ENCODE data around the gene IGF1R.

Gene IGF1R

GRCh38 chr15:98878862-98879261 lies 230.5 kb downstream of the IGF1R start:
- no peaks in the 10 kb centered on the region for H3K27me3 ChIP-seq (ENCODE audit: insufficient read depth, low read depth)
- H3K79me2 ChIP-seq (ENCODE audit: insufficient read depth, low read depth), result peaks cover 66% of the 10 kb centered on the region
- H2AFZ ChIP-seq (ENCODE audit: low read depth), result no peak overlapping the region
- no peak overlapping the region for H3K27ac ChIP-seq
- no peak overlapping the region for H3K9ac ChIP-seq
- H3K36me3 ChIP-seq (ENCODE audit: insufficient read depth), result no peaks in the 10 kb centered on the region
- no peak overlapping the region for H3K4me3 ChIP-seq (IDR thresholded peaks at IDR 0.05; ENCODE audit: insufficient read depth, low read depth, low read length)
- no peaks in the 10 kb centered on the region for H4K20me1 ChIP-seq (ENCODE audit: insufficient read depth)
- no peak overlapping the region for H3K4me2 ChIP-seq
- H3K4me1 ChIP-seq (ENCODE audit: low read depth, poor library complexity, severe bottlenecking), result peaks cover 56% of the 10 kb centered on the region
- TF ChIP-seq, protein P1, sequence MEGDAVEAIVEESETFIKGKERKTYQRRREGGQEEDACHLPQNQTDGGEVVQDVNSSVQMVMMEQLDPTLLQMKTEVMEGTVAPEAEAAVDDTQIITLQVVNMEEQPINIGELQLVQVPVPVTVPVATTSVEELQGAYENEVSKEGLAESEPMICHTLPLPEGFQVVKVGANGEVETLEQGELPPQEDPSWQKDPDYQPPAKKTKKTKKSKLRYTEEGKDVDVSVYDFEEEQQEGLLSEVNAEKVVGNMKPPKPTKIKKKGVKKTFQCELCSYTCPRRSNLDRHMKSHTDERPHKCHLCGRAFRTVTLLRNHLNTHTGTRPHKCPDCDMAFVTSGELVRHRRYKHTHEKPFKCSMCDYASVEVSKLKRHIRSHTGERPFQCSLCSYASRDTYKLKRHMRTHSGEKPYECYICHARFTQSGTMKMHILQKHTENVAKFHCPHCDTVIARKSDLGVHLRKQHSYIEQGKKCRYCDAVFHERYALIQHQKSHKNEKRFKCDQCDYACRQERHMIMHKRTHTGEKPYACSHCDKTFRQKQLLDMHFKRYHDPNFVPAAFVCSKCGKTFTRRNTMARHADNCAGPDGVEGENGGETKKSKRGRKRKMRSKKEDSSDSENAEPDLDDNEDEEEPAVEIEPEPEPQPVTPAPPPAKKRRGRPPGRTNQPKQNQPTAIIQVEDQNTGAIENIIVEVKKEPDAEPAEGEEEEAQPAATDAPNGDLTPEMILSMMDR (conservative IDR thresholded peaks at IDR 0.05; ENCODE audit: low read depth, low read length), result no peak

DNA sequence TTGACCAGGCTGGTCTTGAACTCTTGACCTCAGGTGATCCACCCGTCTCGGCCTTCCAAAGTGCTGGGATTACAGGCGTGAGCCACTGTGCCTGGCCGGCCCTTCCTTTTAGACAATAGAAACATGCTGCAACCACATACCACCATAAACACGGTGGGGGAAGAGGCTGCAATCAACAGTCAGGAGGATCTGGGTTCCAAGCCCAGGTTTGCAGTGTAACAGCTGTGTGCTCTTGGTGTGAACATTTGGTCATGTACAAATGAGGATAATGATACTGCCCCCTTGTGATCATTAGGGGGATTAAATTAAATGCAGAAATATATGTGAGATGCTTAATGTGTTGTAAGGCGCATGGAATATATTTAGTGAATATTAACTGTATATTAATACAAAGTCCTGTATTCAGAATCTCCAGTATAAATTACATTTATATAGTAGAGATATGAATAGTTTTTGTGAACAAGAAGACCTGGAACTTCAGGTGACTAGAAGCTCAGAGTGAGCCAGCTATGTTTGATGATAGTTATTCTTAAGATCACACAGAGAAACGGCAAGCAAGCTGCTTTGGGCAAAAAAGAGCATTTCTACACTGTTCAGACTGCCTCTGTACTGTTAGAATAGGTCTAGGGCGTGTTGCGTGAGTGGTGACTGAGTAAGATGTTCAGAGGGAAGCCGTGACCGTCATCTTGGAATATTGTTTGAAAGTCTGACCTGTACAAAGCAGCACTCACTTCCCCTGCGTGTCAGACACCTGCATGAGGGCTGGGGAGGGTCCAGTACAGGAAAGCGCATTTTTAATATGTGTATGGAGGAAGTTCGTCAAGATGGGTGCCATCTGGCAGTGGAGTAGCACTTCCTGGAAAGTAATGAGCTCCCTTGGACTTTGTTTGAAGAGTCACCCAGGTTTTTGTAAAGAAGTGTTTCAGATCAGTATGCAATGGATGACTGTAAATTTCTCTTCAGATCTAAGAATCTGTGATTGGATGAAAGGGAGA lies 233.5 kb downstream of the IGF1R start:
- TF ChIP-seq, protein P1 (conservative IDR thresholded peaks at IDR 0.05; ENCODE audit: low read depth, low read length), result peak; percentile 78
- peaks cover 28% of the 10 kb centered on the region for H3K4me1 ChIP-seq (ENCODE audit: low read depth, poor library complexity, severe bottlenecking)
- H3K27ac ChIP-seq, result no peak overlapping the region

DNA sequence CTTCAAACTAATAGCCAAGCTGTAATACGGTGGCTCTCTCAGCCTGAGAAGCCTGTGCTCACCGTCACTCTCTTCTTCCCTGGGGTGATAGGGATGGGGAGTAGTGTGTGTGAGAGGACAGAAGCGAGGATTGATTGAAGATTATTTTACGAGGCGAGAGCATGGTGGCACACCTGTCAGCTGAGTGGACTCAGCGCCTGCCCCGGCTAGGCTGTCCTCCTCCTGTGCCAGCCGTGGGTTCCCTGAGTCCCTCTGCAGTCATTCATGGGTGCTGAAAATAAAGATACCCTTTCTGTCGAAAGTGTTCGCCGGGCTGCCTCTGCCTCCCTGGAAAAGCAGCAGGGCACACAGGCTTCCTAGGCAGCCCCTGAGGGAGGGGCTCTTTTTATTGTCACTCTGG lies 235.1 kb downstream of the IGF1R start:
- Histone ChIP-seq H3K27ac (no peak overlapping the region), H3K9ac (no peak overlapping the region), H3K4me3 (IDR thresholded peaks at IDR 0.05; ENCODE audit: insufficient read depth, low read depth, low read length) (no peak overlapping the region), H3K4me1 (ENCODE audit: low read depth, poor library complexity, severe bottlenecking) (peaks cover 15% of the 10 kb centered on the region), H4K20me1 (ENCODE audit: insufficient read depth) (no peaks in the 10 kb centered on the region), H2AFZ (ENCODE audit: low read depth) (no peak overlapping the region), H3K4me2 (no peak overlapping the region), H3K27me3 (ENCODE audit: insufficient read depth, low read depth) (no peaks in the 10 kb centered on the region), H3K79me2 (ENCODE audit: insufficient read depth, low read depth) (peaks cover 27% of the 10 kb centered on the region; the same call in 1 of the 2 replicates), H3K36me3 (ENCODE audit: insufficient read depth) (no peaks in the 10 kb centered on the region)
- TF ChIP-seq, protein P1 (conservative IDR thresholded peaks at IDR 0.05; ENCODE audit: low read depth, low read length), result no peak

More for the DNA sequence above, 233.5 kb downstream of the IGF1R start:
- Histone ChIP-seq H3K27me3 (ENCODE audit: insufficient read depth, low read depth) (no peaks in the 10 kb centered on the region), H4K20me1 (ENCODE audit: insufficient read depth) (no peaks in the 10 kb centered on the region), H3K36me3 (ENCODE audit: insufficient read depth) (no peaks in the 10 kb centered on the region), H3K79me2 (ENCODE audit: insufficient read depth, low read depth) (peaks cover 43% of the 10 kb centered on the region), H3K4me2 (no peak overlapping the region), H3K4me3 (IDR thresholded peaks at IDR 0.05; ENCODE audit: insufficient read depth, low read depth, low read length) (no peak overlapping the region), H3K9ac (no peak overlapping the region), H2AFZ (ENCODE audit: low read depth) (no peak overlapping the region)

GRCh38 chr15:98884894-98885293 lies 236.6 kb downstream of the IGF1R start:
- Histone ChIP-seq H3K79me2 (ENCODE audit: insufficient read depth, low read depth) (peaks cover 22% of the 10 kb centered on the region; the same call in 1 of the 2 replicates), H2AFZ (ENCODE audit: low read depth) (no peak overlapping the region), H3K4me3 (IDR thresholded peaks at IDR 0.05; ENCODE audit: insufficient read depth, low read depth, low read length) (no peak overlapping the region), H3K27me3 (ENCODE audit: insufficient read depth, low read depth) (no peaks in the 10 kb centered on the region), H3K4me1 (ENCODE audit: low read depth, poor library complexity, severe bottlenecking) (peaks cover 13% of the 10 kb centered on the region), H3K9ac (no peak overlapping the region), H3K4me2 (no peak overlapping the region), H4K20me1 (ENCODE audit: insufficient read depth) (no peaks in the 10 kb centered on the region), H3K36me3 (ENCODE audit: insufficient read depth) (no peaks in the 10 kb centered on the region), H3K27ac (no peak overlapping the region)
- TF ChIP-seq, protein P1 (conservative IDR thresholded peaks at IDR 0.05; ENCODE audit: low read depth, low read length), result no peak

Data from KMS-11 (cell line).